Lower leg skin (tissue), 4 donors: Measurements from ENCODE around the gene DCAF11. TPM values are rescaled to one million over a fixed set of nuclear protein-coding genes. Genes with fewer than 3 reads are reported as not detected.

Source experiments
- DNase-seq, 2 donors: peaks; one replicate each; pipeline ENCODE4 v3.0.0-alpha.2; 2019; ENCODE audit warnings: low spot score in 2 of 2
- H3K4me3 ChIP-seq: fragments of 200-600 bp; sonication (generic); 2 replicates; pipeline ENCODE4 v1.5.1; 2017; ENCODE audit warnings: mild to moderate bottlenecking, low read depth; ENCODE audit not compliant: poor library complexity, severe bottlenecking
- POLR2A ChIP-seq, 2 donors: fragments of 450-650 bp; IDR thresholded peaks; one replicate each; pipeline ENCODE4 v1.6.1; 2016 to 2017; ENCODE audit warnings: antibody characterized with exemption in 2 of 2, mild to moderate bottlenecking in 1 of 2, moderate library complexity in 1 of 2
- WGBS, 2 donors: methylation state at CpG; one replicate each; pipeline ENCODE4 v1.1.5; 2018; 5-methylcytosine and 5-hydroxymethylcytosine counted together
- intact Hi-C: fragments of 100-400 bp; cut with DNase I; formaldehyde crosslinking; loops from one replicate; pipeline ENCODE4 v1.15.0; 2023; ENCODE audit warnings: low total_unique reads
- total RNA-seq, 4 donors: library from RNA; depleted of rRNA; stranded (reverse); fragments of >200 nt; gene quantifications; one replicate each; pipeline ENCODE4 v1.1.0, GENCODE V29; 2016
- TF ChIP-seq, protein P1 (sequence below), 3 donors: fragments of 450-650 bp; IDR thresholded peaks; one replicate each; pipeline ENCODE4 v1.5.1; 2016; ENCODE audit warnings: antibody characterized with exemption in 3 of 3, mild to moderate bottlenecking in 3 of 3, moderate library complexity in 2 of 3

The DCAF11 gene
- total RNA-seq, 4 donors from 2014 or later: 53.3 to 134 (median 64.3) TPM

DNA sequence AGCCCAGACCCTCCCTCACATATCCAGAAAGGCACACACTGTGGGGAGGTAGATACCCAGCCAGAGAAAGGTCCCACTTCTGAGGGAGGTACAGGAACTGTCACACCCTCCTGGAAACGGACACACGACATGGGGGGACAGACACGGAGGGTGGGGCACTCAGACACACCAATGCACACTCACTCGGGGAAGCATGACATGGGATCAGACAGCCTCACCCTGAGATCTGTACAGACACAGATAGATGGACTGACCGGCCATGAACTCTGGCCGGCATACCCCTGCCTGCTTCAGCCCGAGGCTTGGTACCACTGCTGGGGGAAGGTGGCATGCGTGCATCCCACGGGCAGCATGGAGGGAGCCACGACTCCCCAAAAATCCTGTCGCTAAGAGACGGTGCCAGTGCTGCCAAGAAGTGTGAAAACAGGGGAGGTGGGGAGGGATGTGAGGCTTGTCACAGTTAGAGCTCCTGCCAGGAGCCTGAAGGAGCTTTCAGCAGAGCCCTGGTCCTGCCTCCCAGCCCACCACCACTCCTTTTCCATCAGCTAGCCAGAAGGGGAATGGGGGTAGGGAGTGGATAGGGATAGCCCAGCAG lies 42.6 kb upstream of the DCAF11 start:
- H3K4me3 ChIP-seq: no peak overlapping the region
- intact Hi-C loops: no loop called here
- TF ChIP-seq POLR2A (IDR thresholded peaks at IDR 0.05): no peak
- TF ChIP-seq, protein P1, sequence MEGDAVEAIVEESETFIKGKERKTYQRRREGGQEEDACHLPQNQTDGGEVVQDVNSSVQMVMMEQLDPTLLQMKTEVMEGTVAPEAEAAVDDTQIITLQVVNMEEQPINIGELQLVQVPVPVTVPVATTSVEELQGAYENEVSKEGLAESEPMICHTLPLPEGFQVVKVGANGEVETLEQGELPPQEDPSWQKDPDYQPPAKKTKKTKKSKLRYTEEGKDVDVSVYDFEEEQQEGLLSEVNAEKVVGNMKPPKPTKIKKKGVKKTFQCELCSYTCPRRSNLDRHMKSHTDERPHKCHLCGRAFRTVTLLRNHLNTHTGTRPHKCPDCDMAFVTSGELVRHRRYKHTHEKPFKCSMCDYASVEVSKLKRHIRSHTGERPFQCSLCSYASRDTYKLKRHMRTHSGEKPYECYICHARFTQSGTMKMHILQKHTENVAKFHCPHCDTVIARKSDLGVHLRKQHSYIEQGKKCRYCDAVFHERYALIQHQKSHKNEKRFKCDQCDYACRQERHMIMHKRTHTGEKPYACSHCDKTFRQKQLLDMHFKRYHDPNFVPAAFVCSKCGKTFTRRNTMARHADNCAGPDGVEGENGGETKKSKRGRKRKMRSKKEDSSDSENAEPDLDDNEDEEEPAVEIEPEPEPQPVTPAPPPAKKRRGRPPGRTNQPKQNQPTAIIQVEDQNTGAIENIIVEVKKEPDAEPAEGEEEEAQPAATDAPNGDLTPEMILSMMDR (IDR thresholded peaks at IDR 0.05): no peak
- DNase-seq: no peak
- WGBS, 2 donors: 48 to 66% methylated on average over 9 to 12 of the region's 12 CpGs

DNA sequence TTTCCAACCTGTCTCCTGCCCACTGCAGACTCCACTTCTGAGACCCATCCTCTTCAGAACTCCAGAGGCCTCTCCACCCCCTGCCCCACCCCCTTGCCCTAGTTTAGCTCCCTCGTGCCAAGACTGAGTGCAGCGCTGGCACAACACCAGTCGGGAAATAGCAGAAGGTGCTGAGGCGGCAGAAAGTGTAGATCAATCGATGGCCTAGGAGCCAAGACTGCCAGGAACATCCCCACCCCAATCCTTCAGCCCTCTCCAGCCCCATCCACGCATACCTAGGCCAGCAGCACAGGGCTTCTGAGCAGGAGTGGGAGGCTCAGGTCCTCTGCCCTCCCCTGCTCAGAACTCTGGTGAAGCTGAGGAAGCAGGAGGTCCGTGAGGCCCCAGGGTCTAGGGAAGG lies 42.1 kb upstream of the DCAF11 start:
- no peak for TF ChIP-seq POLR2A (IDR thresholded peaks at IDR 0.05)
- TF ChIP-seq, protein P1 (IDR thresholded peaks at IDR 0.05): no peak
- H3K4me3 ChIP-seq: no peak overlapping the region
- no peak for DNase-seq
- 21 to 31% methylated on average over 7 of the region's 7 CpGs for WGBS, 2 donors
- intact Hi-C loops: no loop called here

DNA sequence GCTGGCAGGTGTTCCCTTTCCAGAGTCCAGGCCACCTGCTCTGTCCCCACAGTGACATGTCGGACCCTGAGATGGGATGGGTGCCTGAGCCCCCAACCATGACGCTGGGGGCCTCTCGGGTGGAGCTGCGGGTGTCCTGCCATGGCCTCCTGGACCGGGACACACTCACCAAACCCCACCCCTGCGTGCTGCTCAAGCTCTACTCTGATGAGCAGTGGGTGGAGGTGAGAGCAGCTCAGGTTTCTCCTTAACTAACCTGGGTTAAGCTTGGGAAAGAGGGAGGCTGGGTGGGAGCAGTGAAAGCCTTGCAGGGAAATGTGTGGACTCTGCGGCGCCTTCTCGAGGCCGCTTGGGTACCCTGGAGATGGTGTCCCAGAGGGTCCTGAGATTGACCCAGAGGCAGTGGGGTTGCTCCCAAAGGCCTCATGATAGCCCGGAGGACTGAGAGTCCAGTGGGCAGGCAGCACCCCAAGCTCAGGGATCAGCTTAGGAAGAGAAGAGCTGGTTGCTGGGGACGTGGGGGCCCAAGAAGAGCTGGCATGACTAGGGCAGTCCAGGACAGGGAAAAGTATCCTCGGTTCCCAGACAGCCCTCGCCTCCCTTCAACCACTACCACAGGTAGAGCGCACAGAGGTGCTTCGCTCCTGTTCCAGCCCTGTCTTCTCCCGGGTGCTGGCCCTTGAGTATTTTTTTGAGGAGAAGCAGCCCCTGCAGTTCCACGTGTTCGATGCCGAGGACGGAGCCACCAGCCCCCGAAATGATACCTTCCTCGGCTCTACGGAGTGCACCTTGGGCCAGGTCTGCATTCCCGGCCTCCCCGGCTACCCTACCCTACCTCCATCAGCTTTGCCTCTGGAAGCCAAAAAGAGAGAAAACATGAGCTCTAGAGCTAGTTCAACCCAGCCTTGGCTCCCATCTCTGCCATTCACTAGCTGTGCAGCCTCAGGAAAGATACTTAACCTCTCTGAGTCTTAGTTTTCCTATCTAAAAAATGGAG lies 41.4 kb upstream of the DCAF11 start:
- H3K4me3 ChIP-seq: no peak overlapping the region
- intact Hi-C loops: no loop called here
- WGBS, 2 donors: 82% methylated on average over 26 of the region's 26 CpGs
- TF ChIP-seq, protein P1 (IDR thresholded peaks at IDR 0.05): no peak
- no peak for TF ChIP-seq POLR2A (IDR thresholded peaks at IDR 0.05)
- DNase-seq: no peak

DNA sequence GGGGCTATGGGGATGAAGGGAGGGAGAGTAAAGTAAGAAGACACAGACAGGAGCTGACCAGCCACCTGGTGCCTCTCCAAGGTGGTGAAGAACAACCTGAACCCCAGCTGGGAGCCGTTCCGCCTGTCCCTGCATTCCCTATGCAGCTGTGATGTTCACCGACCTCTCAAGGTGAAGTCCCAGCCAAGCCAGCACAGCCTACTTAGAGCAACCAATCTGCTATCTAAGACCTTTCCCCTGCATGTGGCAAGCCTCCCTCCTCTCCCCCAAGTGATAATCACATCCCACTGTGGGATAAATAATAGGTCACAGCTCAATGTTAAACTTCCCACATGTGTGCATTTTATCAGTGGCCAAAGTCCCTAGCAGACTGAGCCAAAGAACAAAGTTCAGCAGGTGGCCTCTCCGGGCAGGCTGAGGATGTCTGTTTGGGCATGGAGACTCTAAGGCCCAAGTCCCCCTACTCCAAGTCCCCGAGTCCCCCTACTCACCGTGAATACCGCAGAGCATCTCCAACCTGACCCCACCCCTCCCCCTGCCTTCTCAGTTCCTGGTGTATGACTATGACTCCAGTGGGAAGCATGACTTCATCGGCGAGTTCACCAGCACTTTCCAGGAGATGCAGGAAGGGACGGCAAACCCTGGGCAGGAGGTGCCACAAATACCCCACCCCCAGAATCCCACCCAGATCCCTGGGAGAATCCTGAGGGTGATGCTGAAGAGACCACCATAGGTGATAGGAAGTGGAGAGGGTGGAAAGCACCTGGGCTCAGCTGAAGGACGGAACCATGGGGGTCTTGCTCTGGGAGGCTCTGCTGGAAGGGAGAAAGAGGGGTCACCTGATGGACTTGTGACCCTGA lies 39.7 kb upstream of the DCAF11 start:
- H3K4me3 ChIP-seq: no peak overlapping the region
- DNase-seq: no peak
- TF ChIP-seq POLR2A (IDR thresholded peaks at IDR 0.05): no peak
- TF ChIP-seq, protein P1 (IDR thresholded peaks at IDR 0.05): no peak
- WGBS, 2 donors: 72 to 84% methylated on average over 11 of the region's 11 CpGs
- intact Hi-C loops: no loop called here

DNA sequence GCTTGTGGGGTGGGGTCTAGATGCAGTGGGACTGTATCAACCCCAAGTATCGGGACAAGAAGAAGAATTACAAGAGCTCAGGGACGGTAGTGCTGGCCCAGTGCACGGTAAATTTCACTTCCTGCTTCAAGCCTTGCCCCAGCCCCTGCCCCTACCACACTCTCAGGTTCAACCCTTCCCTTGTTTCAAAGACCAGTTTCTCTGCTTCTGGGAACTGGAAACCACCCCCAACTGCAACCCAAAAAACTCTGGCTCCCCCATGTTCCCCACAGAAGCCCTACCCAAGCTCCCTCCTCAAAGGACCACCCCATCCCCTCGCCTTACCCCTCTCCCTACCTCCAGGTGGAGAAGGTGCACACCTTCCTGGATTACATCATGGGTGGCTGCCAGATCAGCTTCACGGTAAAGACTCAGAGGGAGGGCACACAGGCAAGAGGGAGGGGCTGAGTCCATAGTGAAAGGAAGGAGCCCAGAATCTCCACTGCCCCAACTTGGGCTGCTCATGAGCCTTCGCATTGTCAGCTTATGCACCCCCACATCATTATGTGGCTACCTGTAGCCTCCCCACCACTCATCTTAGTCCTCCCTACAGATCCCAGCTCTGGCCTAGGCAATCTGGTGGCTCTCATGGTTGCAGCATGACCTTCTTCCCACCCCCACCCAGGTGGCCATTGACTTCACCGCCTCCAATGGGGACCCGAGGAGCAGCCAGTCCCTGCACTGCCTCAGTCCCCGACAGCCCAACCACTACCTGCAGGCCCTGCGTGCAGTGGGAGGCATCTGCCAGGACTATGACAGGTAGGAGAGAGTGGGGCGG lies 38.9 kb upstream of the DCAF11 start:
- WGBS, 2 donors: 77% methylated on average over 10 to 11 of the region's 11 CpGs
- no peak overlapping the region for H3K4me3 ChIP-seq
- intact Hi-C loops: no loop called here
- DNase-seq: no peak
- TF ChIP-seq, protein P1 (IDR thresholded peaks at IDR 0.05): no peak
- no peak for TF ChIP-seq POLR2A (IDR thresholded peaks at IDR 0.05)
